Pancreas (tissue), 10 donors: ENCODE data around the gene KIFAP3. TPM values are rescaled to one million over a fixed set of nuclear protein-coding genes. Genes with fewer than 3 reads are reported as not detected.
"Not testable (repeated sequence)": the region's sequence is repeated elsewhere in the genome, so short reads cannot be mapped to it uniquely, and the experiment has no call there.

ENCODE experiments used
- ATAC-seq, 4 donors: fragments of 200-7000 bp; cut with Tn5 transposase; one replicate each; pipeline versions ENCODE4 v1.8.0 to v1.9.1; 2020; ENCODE audit warnings: mild to moderate bottlenecking in 4 of 4, moderate library complexity in 4 of 4
- DNase-seq, 6 donors: peaks; one replicate each; pipeline ENCODE4 v3.0.0-alpha.2; 2020
- FAIRE-seq: peaks from 2 replicates; lab custom pipeline; 2012; peaks lifted over from hg19 to GRCh38; lab: Jason Lieb, UNC
- H3K27ac ChIP-seq, 4 donors: fragments of 200-600 bp; sonication (generic); 1 replicate in 3 of 4; 2 replicates in 1 of 4; pipeline versions ENCODE4 v1.5.0 to v1.8.0; 2020
- H3K27me3 ChIP-seq, 4 donors: fragments of 200-600 bp; one replicate each; pipeline ENCODE4 v1.8.0; 2021
- H3K36me3 ChIP-seq, 3 donors: fragments of 200-600 bp; sonication (generic) in 1 of 3; one replicate each; pipeline versions ENCODE4 v1.5.0 to v1.8.0; 2020 to 2021
- H3K4me1 ChIP-seq, 3 donors: fragments of 200-600 bp; one replicate each; pipeline ENCODE4 v1.8.0; 2021
- H3K4me3 ChIP-seq, 4 donors: fragments of 200-600 bp; sonication (generic) in 2 of 4; one replicate each; pipeline versions ENCODE4 v1.5.0 to v1.8.0; 2020 to 2021
- H3K9me3 ChIP-seq, 4 donors: fragments of 200-600 bp; one replicate each; pipeline ENCODE4 v1.8.0; 2021
- WGBS, 2 donors: extraction: QIAGEN DNeasy Blood & Tissue Kit; methylation state at CpG; one replicate each; pipeline ENCODE4 v1.1.7; 2013; 5-methylcytosine and 5-hydroxymethylcytosine counted together
- intact Hi-C, 3 donors: fragments of 100-400 bp; cut with DNase I; formaldehyde crosslinking; loops; one replicate each; pipeline versions ENCODE4 v1.11.1 to v1.14.2; 2022
- polyA plus RNA-seq, 2 donors: library from polyadenylated mRNA; stranded (reverse); fragments of 200-250 nt; gene quantifications; one replicate each; pipeline ENCODE4 v1.2.3, GENCODE V29; 2013
- total RNA-seq, 6 donors: library from RNA; stranded (reverse); fragmentation: NEBNext Ultra II Directional in 4 of 6; extraction: Animal tissue kit (Norgen Biotek cat#: 25700) in 4 of 6; gene quantifications; one replicate each; pipeline versions ENCODE4 v1.2.1 to v1.2.4, GENCODE V29; 2021 to 2023
- TF ChIP-seq, protein P1 (sequence below), 4 donors: fragments of 200-600 bp; sonication (generic) in 3 of 4; IDR thresholded peaks; one replicate each; pipeline versions ENCODE4 v1.5.0 to v1.8.0; 2021; ENCODE audit warnings: antibody characterized with exemption in 4 of 4
- donor health status: healthy with polysubstance abuse.
- donor health status: DM: no; HTN: no; CAD: no; lungs with moderate emphysema.
- donor health status: DM: no; HTN: no; CAD: no.
- donor health status: control.
- donor health status: control.
- donor health status: Bipolar disorder and iron deficiency.
- donor health status: DM: yes; HTN: yes; CAD: no.
- donor health status: DM: no; HTN: no; CAD: no.
- donor health status: DM: no; HTN: no; CAD: no.
- donor health status: DM: yes; HTN: yes; CAD: no.

KIFAP3 gene
- total and polyA plus RNA-seq, 8 donors = 6.7 to 18.5 (median 11.6) TPM

DNA sequence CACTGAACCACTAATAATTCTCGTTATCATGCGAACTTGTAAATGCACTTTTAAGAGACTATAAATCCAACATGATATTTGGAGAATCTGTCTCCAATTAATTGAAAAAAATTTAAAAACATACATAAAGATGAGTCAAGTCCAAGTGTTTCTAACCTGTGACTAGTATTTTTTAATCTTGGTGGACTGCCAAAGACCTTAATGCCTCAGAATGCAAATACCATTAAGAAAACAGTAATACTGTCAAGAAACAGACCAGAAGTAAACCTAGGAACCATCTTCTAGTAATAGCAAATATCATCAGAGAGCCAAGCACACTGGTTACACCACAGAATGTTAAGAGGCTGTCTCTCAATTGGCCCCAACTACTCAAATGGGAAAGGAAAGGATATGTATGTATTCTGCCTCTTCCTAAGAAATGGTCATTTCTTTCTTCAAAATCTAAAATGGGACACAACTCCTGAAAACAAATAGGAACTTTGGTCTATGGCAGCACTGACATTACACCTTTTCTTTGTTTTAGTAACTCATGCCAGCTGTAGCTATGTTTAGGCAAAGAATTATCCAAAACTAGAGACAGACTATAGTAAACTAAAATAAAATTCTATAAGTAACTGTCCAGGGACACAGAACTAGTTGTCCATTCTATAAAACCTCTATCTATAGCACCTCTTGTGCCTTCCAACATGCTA, 196.5 kb downstream of the KIFAP3 start:
- DNase-seq (no peak), ATAC-seq (no peak), FAIRE-seq (no peak)
- Histone ChIP-seq H3K4me1 (no peaks in the 10 kb centered on the region), H3K4me3 (no peak overlapping the region), H3K27me3 (no peaks in the 10 kb centered on the region), H3K9me3 (no peaks in the 10 kb centered on the region), H3K27ac (no peak overlapping the region), H3K36me3 (peaks cover 0 to 40% (median 17%) of the 10 kb centered on the region in 3 donors)
- intact Hi-C loops = no loop called here
- WGBS, 2 donors = 91 to 94% methylated on average over 2 of the region's 2 CpGs
- TF ChIP-seq, protein P1, sequence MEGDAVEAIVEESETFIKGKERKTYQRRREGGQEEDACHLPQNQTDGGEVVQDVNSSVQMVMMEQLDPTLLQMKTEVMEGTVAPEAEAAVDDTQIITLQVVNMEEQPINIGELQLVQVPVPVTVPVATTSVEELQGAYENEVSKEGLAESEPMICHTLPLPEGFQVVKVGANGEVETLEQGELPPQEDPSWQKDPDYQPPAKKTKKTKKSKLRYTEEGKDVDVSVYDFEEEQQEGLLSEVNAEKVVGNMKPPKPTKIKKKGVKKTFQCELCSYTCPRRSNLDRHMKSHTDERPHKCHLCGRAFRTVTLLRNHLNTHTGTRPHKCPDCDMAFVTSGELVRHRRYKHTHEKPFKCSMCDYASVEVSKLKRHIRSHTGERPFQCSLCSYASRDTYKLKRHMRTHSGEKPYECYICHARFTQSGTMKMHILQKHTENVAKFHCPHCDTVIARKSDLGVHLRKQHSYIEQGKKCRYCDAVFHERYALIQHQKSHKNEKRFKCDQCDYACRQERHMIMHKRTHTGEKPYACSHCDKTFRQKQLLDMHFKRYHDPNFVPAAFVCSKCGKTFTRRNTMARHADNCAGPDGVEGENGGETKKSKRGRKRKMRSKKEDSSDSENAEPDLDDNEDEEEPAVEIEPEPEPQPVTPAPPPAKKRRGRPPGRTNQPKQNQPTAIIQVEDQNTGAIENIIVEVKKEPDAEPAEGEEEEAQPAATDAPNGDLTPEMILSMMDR (IDR thresholded peaks at IDR 0.05) = no peak

DNA sequence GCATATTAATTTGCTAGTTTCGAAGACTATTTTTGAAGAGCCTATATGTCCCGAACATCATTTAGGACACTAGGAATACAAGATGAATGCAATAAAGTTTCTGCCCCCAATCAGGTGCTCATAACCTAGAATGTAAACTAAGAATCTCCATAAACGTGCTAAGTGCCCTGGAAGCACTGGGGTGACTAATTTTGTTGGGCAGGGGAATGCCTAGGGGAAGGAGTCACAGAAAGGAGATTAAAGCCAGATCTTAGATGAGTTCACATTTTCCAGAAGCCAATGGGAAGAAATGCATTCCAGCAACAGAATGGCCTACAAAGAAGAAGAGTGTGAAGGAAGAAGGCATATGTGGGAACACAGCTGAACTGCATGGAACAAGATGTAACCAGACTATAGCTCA, 200.3 kb downstream of the KIFAP3 start:
- ATAC-seq (no peak), DNase-seq (no peak), FAIRE-seq (no peak)
- Histone ChIP-seq H3K4me1 (no peaks in the 10 kb centered on the region), H3K4me3 (no peak overlapping the region), H3K9me3 (no peaks in the 10 kb centered on the region), H3K27ac (no peak overlapping the region), H3K36me3 (peaks cover 0 to 72% (median 33%) of the 10 kb centered on the region in 3 donors), H3K27me3 (no peaks in the 10 kb centered on the region)
- 92 to 95% methylated on average over 3 of the region's 3 CpGs for WGBS, 2 donors
- intact Hi-C loops = no loop called here
- TF ChIP-seq, protein P1 (IDR thresholded peaks at IDR 0.05) = no peak

GRCh38 chr1:169873582-169874199, 200.8 kb downstream of the KIFAP3 start:
- ATAC-seq = no peak

DNA sequence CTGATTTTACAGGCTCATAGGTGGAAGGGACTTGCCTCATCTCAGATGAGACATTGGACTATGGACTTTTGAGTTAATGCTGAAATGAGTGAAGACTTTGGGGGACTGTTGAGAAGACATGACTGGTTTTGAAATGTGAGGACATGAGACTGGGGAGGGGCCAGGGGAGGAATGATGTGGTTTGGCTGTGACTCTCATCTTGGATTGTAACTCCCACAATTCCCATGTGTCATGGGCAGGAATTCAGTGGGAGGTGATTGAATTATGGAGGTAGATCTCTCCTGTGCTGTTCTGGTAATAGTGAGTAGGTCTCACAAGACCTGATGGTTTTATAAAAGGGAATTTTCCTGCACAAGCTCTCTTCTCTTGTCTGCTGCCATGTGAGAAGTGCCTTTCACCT, 201.6 kb downstream of the KIFAP3 start:
- H3K9me3 ChIP-seq = no peaks in the 10 kb centered on the region
- H3K4me1 ChIP-seq = no peaks in the 10 kb centered on the region
- intact Hi-C loops = no loop called here
- TF ChIP-seq, protein P1 (IDR thresholded peaks at IDR 0.05) = no peak
- no peak for DNase-seq
- peaks cover 0 to 83% (median 37%) of the 10 kb centered on the region in 3 donors for H3K36me3 ChIP-seq
- no peak overlapping the region for H3K4me3 ChIP-seq
- FAIRE-seq = no peak
- no peak overlapping the region for H3K27ac ChIP-seq
- ATAC-seq = no peak
- H3K27me3 ChIP-seq = no peaks in the 10 kb centered on the region

More at GRCh38 chr1:169873582-169874199, 200.8 kb downstream of the KIFAP3 start:
- TF ChIP-seq, protein P1 (IDR thresholded peaks at IDR 0.05) = no peak
- H3K27me3 ChIP-seq = no peaks in the 10 kb centered on the region
- peaks cover 0 to 77% (median 34%) of the 10 kb centered on the region in 3 donors for H3K36me3 ChIP-seq
- FAIRE-seq (no peak), DNase-seq (no peak)
- WGBS, 2 donors = 86 to 92% methylated on average over 3 of the region's 3 CpGs
- no peak overlapping the region for H3K4me3 ChIP-seq
- intact Hi-C loops = no loop called here
- no peak overlapping the region for H3K27ac ChIP-seq
- H3K4me1 ChIP-seq = no peaks in the 10 kb centered on the region
- no peaks in the 10 kb centered on the region for H3K9me3 ChIP-seq

DNA sequence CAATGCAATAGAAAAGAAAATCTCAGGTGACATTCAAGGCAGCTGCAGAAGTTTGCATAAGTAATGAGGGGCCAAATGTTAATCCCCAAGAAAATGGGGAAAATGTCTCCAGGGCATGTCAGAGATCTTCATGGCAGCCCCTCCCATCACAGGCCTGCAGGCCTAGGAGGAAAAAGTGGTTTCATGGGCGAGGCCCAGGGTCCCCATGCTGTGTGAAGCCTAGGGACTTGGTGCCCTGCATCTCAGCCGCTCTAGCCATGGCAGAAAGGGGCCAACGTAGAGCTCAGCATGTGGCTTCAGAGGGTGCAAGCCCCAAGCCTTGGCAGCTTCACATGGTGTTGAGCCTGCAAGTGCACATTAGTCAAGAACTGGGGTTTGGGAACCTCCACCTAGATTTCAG, 202.5 kb downstream of the KIFAP3 start:
- H3K9me3 ChIP-seq, H3K27me3 ChIP-seq, FAIRE-seq, DNase-seq, intact Hi-C loops, ATAC-seq, H3K27ac ChIP-seq, H3K4me3 ChIP-seq, H3K4me1 ChIP-seq: not testable (repeated sequence)
- peaks cover 0 to 77% (median 37%) of the 10 kb centered on the region in 3 donors for H3K36me3 ChIP-seq
- 100% methylated on average over 3 of the region's 3 CpGs for WGBS, 2 donors

Other genes with a start within 250 kb of the KIFAP3 start
- gene SCYL3, start 180.8 kb downstream of the KIFAP3 start, total RNA-seq = 1 to 10 TPM; 3.9 to 9.0 (median 5.5) TPM
- gene SCYL3, start 180.8 kb downstream of the KIFAP3 start, polyA plus RNA-seq = 1 to 10 TPM; 2.9 to 5.0 TPM
- gene NTMT2, start 71.3 kb upstream of the KIFAP3 start, total RNA-seq = not detected
- gene NTMT2, start 71.3 kb upstream of the KIFAP3 start, polyA plus RNA-seq = not detected